LNCaP clone FGC (cell line): ENCODE measurements around the gene DYSF.

ENCODE experiments used
- DNase-seq: peaks from one replicate; pipeline ENCODE4 v3.0.0-alpha.2; 2011; ENCODE audit warnings: low read depth
- H3K4me3 ChIP-seq: 2 replicates; pipeline ENCODE4 v1.5.1; 2011; ENCODE audit warnings: mild to moderate bottlenecking, low read depth, low read length, control low read depth
- CTCF ChIP-seq: IDR thresholded peaks from 2 replicates; pipeline ENCODE4 v1.5.1; 2012; ENCODE audit warnings: mild to moderate bottlenecking; ENCODE audit not compliant: control insufficient read depth, insufficient read depth; ENCODE audit errors: extremely low read depth

Gene DYSF

GRCh38 chr2:71473346-71474031 lies 20.1 kb downstream of the DYSF start:
- DNase-seq, result no peak
- TF ChIP-seq CTCF, result no peak
- H3K4me3 ChIP-seq, result no peak overlapping the region

DNA sequence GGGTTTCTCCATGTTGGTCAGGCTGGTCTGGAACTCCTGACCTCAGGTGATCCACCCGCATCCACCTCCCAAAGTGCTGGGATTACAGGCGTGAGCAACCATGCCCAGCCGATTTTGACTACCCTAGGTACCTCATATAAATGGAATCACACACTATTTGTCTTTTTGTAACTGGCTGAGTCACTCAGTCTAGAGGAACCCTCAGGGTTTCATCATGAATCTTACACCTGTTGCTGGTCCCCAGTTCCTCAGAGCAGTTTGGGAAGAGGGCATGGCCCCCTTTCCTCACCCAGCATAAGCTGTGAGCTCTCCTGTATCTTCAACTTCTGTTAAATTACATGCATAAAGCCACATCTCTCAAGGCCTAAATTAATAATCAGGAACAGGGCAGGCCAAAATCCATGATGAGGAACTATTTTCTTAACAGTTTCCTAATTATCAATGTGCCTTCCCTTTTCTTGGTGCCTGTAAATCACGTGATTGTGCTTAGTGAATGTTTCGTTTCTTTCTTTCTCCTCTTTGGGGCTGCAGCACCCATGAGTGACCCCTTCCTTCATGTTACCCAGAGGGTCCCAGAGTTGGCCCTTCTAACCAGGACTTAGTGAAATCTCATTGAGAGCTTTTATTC lies 20.9 kb downstream of the DYSF start:
- no peak for DNase-seq
- H3K4me3 ChIP-seq, result no peak overlapping the region
- no peak for TF ChIP-seq CTCF

- no peak for DNase-seq
- TF ChIP-seq CTCF, result no peak
- H3K4me3 ChIP-seq, result no peak overlapping the region
Measured at GRCh38 chr2:71474744-71475397, 21.5 kb downstream of the DYSF start.

DNA sequence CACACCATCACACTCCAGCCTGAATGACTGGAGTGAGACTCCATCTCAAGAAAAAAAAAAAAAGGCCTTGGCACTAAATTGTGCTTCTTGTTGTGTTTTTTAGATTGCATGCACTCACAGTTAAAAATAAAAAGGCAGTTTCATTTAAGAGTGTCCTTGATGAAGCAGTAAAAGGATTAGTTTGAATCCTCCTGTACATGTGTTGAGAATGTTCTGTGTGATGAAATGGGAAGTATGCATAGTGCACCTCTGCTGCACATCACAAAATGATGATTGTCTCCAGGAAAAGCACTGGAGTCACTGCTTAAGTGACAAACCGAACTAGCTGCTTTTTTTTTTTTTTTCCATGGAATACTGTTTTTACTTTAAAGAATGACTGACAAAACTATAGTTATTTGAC lies 23.1 kb downstream of the DYSF start:
- TF ChIP-seq CTCF, result no peak
- no peak for DNase-seq
- no peak overlapping the region for H3K4me3 ChIP-seq

- H3K4me3 ChIP-seq, result no peak overlapping the region
- DNase-seq, result no peak
- TF ChIP-seq CTCF, result no peak
Measured at GRCh38 chr2:71477231-71477691, 23.9 kb downstream of the DYSF start.

- no peak overlapping the region for H3K4me3 ChIP-seq
- TF ChIP-seq CTCF, result no peak
- no peak for DNase-seq
Measured at GRCh38 chr2:71478806-71479205, 25.4 kb downstream of the DYSF start.

DNA sequence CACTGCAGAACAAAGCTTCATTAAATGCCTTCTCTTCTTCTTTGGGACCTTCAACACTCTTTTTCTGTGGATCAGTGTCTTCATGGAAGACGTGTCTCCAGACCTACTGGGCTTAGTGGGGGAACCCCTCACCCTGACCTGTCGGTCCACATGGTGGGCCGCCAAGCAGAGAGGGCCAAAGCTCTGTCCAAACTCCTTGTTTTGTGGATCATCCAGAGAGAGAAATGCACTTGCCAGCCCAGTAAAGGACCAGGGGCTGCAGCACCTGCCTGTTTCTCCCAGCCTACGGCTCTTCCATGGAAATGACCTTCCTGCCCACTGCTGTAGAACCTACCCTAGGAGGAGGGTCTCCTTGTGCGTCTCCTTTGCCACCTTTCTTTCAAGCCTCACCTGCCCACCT lies 25.9 kb downstream of the DYSF start:
- no peak for TF ChIP-seq CTCF
- no peak overlapping the region for H3K4me3 ChIP-seq
- no peak for DNase-seq
